ENCODE data around the gene IL1RAPL1. TPM values are rescaled to one million over a fixed set of nuclear protein-coding genes. Genes with fewer than 3 reads are reported as not detected.

The IL1RAPL1 gene
- total RNA-seq, 2 experiments from 2014 or later: not detected

DNA sequence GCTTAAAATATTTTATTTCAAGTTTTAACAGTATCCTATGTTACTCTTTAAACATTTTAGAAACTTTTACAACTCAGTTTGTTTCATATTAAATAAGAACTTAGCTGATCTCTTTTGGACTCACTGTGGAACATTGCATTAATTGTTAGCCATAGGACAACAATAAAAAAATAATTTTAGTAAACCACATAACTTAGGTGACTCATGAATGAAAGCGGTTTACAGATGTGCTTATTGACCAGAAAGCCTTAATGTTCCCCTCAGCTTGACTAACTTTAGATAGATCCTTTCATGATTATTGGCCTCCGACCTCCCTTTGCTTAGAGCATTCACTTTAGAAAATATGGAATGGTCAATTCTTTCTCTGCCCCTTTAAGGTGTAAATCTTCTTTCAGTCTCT is 844.6 kb downstream of the IL1RAPL1 start:
- intact Hi-C loops (cut with DNase I, micrococcal nuclease): no loop called here
- Mint-ChIP-seq H3K27me3 (no peaks in the 10 kb centered on the region), H3K36me3 (ENCODE audit: low read depth) (no peaks in the 10 kb centered on the region), H3K4me3 (no peak overlapping the region), H3K27ac (no peak overlapping the region), H3K4me1 (ENCODE audit: low read depth) (no peaks in the 10 kb centered on the region), H3K9me3 (no peaks in the 10 kb centered on the region)
- H3K27ac ChIP-seq (ENCODE audit: low read depth in 1 of 2, low read length in 2 of 2): no peak overlapping the region
- ATAC-seq (ENCODE audit: poor library complexity) (no peak), DNase-seq (no peak)
- H3K27me3 ChIP-seq (ENCODE audit: control insufficient read depth in 1 of 2, insufficient read depth in 2 of 2, low read length in 2 of 2): no peaks in the 10 kb centered on the region
- H3K4me3 ChIP-seq (ENCODE audit: low read length): no peak overlapping the region
- no peaks in the 10 kb centered on the region for H3K36me3 ChIP-seq (ENCODE audit: insufficient read depth, low read length)
- H3K4me1 ChIP-seq (ENCODE audit: insufficient read depth, low read length): no peaks in the 10 kb centered on the region
- CTCF ChIA-PET: no interaction called here
- TF ChIP-seq, protein P1, sequence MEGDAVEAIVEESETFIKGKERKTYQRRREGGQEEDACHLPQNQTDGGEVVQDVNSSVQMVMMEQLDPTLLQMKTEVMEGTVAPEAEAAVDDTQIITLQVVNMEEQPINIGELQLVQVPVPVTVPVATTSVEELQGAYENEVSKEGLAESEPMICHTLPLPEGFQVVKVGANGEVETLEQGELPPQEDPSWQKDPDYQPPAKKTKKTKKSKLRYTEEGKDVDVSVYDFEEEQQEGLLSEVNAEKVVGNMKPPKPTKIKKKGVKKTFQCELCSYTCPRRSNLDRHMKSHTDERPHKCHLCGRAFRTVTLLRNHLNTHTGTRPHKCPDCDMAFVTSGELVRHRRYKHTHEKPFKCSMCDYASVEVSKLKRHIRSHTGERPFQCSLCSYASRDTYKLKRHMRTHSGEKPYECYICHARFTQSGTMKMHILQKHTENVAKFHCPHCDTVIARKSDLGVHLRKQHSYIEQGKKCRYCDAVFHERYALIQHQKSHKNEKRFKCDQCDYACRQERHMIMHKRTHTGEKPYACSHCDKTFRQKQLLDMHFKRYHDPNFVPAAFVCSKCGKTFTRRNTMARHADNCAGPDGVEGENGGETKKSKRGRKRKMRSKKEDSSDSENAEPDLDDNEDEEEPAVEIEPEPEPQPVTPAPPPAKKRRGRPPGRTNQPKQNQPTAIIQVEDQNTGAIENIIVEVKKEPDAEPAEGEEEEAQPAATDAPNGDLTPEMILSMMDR (IDR thresholded peaks at IDR 0.05): no peak
- no peaks in the 10 kb centered on the region for H3K9me3 ChIP-seq (ENCODE audit: control insufficient read depth in 1 of 2, insufficient read depth in 1 of 2, low read length in 2 of 2)
- POLR2A ChIA-PET: no interaction called here

DNA sequence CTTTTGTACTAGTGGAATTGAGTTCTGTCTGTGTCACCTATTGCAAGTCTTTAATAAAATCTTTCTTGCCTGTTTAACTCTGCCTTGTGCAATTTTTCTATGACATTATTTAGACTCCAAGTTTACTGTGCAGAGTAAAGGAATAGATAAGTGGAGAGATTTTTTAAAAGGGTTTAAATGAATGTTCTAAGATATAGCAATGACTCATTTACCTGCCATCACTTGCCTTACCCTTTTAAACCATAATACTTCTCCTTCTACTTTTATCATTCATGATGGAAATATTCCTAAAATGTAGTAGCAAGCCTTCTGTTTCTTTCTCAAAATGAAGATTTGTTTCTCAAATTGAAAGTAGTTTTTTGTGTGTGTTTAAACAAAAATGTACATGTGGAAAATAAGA is 845.3 kb downstream of the IL1RAPL1 start:
- ChIA-PET POLR2A (no interaction called here), CTCF (no interaction called here)
- H3K4me3 ChIP-seq (ENCODE audit: low read length): no peak overlapping the region
- DNase-seq (no peak), ATAC-seq (ENCODE audit: poor library complexity) (no peak)
- no peaks in the 10 kb centered on the region for H3K27me3 ChIP-seq (ENCODE audit: control insufficient read depth in 1 of 2, insufficient read depth in 2 of 2, low read length in 2 of 2)
- intact Hi-C loops (cut with DNase I, micrococcal nuclease): no loop called here
- H3K9me3 Mint-ChIP-seq: no peaks in the 10 kb centered on the region
- TF ChIP-seq, protein P1 (IDR thresholded peaks at IDR 0.05): no peak
- no peak overlapping the region for H3K4me3 Mint-ChIP-seq
- H3K27ac Mint-ChIP-seq: no peak overlapping the region
- no peaks in the 10 kb centered on the region for H3K36me3 Mint-ChIP-seq (ENCODE audit: low read depth)
- H3K27ac ChIP-seq (ENCODE audit: low read depth in 1 of 2, low read length in 2 of 2): no peak overlapping the region
- H3K9me3 ChIP-seq (ENCODE audit: control insufficient read depth in 1 of 2, insufficient read depth in 1 of 2, low read length in 2 of 2): no peaks in the 10 kb centered on the region
- no peaks in the 10 kb centered on the region for H3K36me3 ChIP-seq (ENCODE audit: insufficient read depth, low read length)
- H3K4me1 Mint-ChIP-seq (ENCODE audit: low read depth): no peaks in the 10 kb centered on the region
- no peaks in the 10 kb centered on the region for H3K27me3 Mint-ChIP-seq
- no peaks in the 10 kb centered on the region for H3K4me1 ChIP-seq (ENCODE audit: insufficient read depth, low read length)

DNA sequence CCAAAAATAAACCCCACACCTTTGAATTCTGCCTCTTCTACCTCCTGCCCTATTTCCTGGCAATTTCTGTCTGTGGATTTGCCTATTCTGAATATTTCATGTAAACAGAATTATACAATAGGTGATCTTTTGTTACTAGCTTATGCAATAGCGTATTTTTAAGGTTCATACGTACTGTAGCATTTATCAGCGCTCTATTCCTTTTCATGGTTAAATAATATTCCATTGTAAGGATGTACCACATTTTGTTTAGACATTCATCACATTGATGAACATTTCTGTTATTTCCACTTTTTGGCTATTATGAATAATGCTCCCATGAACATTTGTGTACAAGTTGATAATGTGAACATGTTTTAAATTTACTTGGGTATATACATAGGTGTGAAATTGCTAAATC is 847.7 kb downstream of the IL1RAPL1 start:
- H3K36me3 ChIP-seq (ENCODE audit: insufficient read depth, low read length): no peaks in the 10 kb centered on the region
- no peaks in the 10 kb centered on the region for H3K9me3 ChIP-seq (ENCODE audit: control insufficient read depth in 1 of 2, insufficient read depth in 1 of 2, low read length in 2 of 2)
- no peak for DNase-seq
- CTCF ChIA-PET: no interaction called here
- TF ChIP-seq, protein P1 (IDR thresholded peaks at IDR 0.05): no peak
- no peak overlapping the region for H3K4me3 Mint-ChIP-seq
- H3K9me3 Mint-ChIP-seq: no peaks in the 10 kb centered on the region
- no peak overlapping the region for H3K4me3 ChIP-seq (ENCODE audit: low read length)
- POLR2A ChIA-PET: no interaction called here
- no peaks in the 10 kb centered on the region for H3K27me3 Mint-ChIP-seq
- H3K36me3 Mint-ChIP-seq (ENCODE audit: low read depth): no peaks in the 10 kb centered on the region
- H3K4me1 ChIP-seq (ENCODE audit: insufficient read depth, low read length): no peaks in the 10 kb centered on the region
- H3K27me3 ChIP-seq (ENCODE audit: control insufficient read depth in 1 of 2, insufficient read depth in 2 of 2, low read length in 2 of 2): no peaks in the 10 kb centered on the region
- no peak for ATAC-seq (ENCODE audit: poor library complexity)
- intact Hi-C loops (cut with DNase I, micrococcal nuclease): no loop called here
- no peak overlapping the region for H3K27ac ChIP-seq (ENCODE audit: low read depth in 1 of 2, low read length in 2 of 2)
- no peak overlapping the region for H3K27ac Mint-ChIP-seq
- no peaks in the 10 kb centered on the region for H3K4me1 Mint-ChIP-seq (ENCODE audit: low read depth)

Measured in CD4-positive, alpha-beta T cell (primary cell).